ENCODE data around the gene GPR17.

- TF ChIP-seq POLR2AphosphoS5 (IDR thresholded peaks at IDR 0.05) (peak in 2 of 3 donors; percentile 44 to 71), POLR2A (IDR thresholded peaks at IDR 0.05) (no peak)
- TF ChIP-seq, protein P1, sequence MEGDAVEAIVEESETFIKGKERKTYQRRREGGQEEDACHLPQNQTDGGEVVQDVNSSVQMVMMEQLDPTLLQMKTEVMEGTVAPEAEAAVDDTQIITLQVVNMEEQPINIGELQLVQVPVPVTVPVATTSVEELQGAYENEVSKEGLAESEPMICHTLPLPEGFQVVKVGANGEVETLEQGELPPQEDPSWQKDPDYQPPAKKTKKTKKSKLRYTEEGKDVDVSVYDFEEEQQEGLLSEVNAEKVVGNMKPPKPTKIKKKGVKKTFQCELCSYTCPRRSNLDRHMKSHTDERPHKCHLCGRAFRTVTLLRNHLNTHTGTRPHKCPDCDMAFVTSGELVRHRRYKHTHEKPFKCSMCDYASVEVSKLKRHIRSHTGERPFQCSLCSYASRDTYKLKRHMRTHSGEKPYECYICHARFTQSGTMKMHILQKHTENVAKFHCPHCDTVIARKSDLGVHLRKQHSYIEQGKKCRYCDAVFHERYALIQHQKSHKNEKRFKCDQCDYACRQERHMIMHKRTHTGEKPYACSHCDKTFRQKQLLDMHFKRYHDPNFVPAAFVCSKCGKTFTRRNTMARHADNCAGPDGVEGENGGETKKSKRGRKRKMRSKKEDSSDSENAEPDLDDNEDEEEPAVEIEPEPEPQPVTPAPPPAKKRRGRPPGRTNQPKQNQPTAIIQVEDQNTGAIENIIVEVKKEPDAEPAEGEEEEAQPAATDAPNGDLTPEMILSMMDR (IDR thresholded peaks at IDR 0.05) = peak; percentile 6 to 33
These were observed 55.9 kb downstream of the GPR17 start for GRCh38 chr2:127701651-127702394.

Data from suprapubic skin (tissue), 4 donors.